AG10803 (cell line): ENCODE results near the gene SLC37A1.
A peak's percentile ranks its signal among the peaks of the same experiment; 100 is the strongest.

Experiments
- DNase-seq: peaks from one replicate; pipeline ENCODE4 v3.0.0; 2010; ENCODE audit warnings: low read depth
- H3K4me3 ChIP-seq: 2 replicates; pipeline ENCODE4 v1.5.1; 2011; ENCODE audit warnings: mild to moderate bottlenecking, low read length, control low read depth
- CTCF ChIP-seq: conservative IDR thresholded peaks from 2 replicates; pipeline ENCODE4 v1.5.1; 2011; ENCODE audit warnings: mild to moderate bottlenecking, low read length, control low read depth, inconsistent platforms

SLC37A1 gene

DNA sequence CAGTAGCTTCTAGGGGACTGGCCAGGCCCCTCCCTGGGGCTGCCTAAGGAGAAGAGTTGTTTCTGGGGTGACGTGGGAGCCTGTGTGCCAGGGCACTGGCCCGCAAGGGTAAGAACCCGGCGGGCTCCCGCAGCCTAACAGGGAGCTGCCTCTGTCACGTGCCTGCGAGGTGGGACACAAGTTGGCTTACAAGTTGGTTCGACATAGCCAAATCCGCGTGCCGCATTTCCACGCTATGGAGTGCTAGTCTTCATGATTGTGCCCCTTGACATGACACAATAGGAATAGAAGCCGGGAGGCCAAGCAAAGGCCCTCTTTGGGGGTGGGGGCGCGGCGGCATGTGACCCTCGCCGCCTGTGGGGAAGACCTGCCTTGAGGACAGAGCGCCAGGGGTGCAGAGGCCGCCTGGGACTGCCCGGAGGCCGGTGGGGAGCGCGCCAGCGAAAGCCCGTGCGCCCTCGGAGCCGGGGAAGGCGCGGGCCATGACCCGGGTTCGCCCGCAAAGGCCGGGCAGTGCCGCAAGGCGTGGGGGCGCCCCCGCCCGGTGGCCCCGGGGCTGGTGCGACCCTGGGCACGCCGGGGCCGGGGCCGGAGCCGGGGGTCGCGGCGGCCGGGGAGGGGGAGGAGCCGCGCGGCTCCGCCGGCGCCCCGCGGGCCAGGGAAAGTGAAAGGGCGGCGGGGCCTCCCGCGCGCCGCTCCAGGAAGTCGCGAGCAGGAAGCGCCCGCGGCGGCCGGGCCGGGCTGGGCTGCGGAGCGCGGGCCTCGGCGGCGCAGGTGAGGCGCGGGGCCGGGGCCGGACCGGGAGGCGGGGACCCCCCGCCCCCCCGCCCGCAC lies at the start of gene SLC37A1:
Gene SLC37A1 (plus strand): TSS at position 702 of the 834 bp plus-strand sequence. CDS start 4,603 bp downstream, outside the sequence.
- H3K4me3 ChIP-seq = peak within 1 kb of the TSS; percentile 46
- no peak for TF ChIP-seq CTCF
- no peak for DNase-seq

DNA sequence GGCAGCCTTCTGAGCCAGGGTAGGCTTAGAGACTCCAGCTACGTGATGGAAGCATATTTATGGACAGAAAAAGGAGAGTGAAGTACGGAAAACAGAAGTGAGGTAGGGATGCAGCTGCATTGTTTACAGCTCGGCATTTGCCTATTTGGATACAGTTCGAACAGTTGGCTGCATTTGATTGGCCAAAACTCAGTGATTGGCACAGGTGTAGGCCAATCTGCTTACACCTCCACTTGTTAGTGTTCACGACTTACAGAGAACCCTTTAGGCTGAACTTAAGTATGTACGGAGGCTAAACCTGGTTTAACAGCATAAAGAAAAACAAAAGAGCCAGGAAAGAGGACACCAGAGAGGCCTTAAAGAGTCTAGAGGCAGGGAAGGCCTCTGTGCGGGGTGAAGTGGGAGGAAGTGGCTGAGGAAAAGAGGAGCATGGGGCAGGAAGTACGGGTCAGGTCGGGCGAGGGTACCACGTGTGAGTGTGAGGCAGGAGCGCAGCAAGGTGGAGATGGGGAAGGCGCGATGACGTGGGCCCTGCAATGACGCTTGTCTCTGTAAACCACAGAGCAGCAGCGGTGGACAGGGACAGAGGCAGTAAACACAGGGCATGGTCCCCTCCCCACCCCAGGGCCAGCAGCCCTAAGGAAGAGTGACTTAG lies 49.7 kb upstream of the SLC37A1 start:
- no peak overlapping the region for H3K4me3 ChIP-seq
- peak; percentile 60 for DNase-seq
- no peak for TF ChIP-seq CTCF

DNA sequence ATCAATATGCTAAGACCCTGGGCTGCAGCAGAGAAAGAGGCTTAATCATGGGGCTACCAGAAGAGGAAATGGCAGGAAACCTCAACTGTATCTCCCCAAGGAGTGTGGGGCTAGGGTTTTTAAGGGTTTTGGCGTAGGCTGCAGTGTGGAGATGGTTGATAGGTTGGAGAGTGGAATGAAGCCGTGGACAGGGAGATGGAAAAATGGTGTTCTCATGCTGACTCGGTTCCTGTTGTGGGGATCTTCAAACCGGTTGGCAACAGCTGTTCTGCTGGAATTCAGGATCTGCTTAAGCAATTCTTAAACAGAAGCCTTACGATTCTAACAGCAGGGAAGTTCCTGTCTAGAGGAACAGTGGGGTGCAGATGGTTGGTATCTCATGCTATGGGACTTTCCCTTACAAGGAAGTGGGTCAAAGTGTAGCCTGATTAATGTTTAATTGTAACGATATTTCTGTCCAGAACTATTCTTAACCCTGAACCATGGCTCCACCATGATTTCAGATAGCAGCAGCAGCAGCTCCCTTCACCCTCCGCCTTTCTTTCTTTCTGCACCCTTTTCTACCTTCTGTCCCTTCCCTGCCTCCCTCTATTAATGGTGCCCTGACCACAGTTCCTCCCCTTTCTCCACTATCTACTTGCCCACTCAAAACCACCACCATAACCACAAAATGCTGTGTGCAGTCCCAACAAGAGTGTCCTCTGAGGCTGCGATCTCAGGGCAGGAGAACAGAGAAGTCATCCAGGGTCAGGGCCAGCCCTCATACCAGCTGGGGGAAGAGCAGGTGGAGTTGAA lies 48.4 kb upstream of the SLC37A1 start:
- no peak for DNase-seq
- no peak overlapping the region for H3K4me3 ChIP-seq
- no peak for TF ChIP-seq CTCF

- no peak for TF ChIP-seq CTCF
- DNase-seq = no peak
- H3K4me3 ChIP-seq = no peak overlapping the region
These were observed 47.9 kb upstream of the SLC37A1 start for GRCh38 chr21:42465803-42466127.

DNA sequence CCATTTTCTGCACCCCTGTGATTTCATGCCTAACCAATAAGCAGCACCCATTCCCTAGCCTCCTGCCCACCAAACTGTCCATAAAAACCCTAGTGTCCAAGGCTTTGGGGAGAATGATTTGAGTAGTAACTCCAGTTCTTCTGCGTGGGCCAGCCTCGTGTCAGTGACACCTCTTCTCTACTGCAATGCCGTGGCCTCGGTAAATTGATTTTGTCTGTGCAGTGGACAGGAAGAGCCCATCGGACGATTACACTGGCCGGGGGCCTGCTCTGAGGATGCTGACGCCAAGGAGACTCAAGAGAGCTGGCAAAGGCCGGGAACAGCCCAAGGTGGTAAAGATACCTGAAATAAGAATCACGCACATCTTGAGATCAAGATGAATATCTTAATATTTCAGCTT lies 47.0 kb upstream of the SLC37A1 start:
- H3K4me3 ChIP-seq = no peak overlapping the region
- no peak for TF ChIP-seq CTCF
- DNase-seq = no peak

DNA sequence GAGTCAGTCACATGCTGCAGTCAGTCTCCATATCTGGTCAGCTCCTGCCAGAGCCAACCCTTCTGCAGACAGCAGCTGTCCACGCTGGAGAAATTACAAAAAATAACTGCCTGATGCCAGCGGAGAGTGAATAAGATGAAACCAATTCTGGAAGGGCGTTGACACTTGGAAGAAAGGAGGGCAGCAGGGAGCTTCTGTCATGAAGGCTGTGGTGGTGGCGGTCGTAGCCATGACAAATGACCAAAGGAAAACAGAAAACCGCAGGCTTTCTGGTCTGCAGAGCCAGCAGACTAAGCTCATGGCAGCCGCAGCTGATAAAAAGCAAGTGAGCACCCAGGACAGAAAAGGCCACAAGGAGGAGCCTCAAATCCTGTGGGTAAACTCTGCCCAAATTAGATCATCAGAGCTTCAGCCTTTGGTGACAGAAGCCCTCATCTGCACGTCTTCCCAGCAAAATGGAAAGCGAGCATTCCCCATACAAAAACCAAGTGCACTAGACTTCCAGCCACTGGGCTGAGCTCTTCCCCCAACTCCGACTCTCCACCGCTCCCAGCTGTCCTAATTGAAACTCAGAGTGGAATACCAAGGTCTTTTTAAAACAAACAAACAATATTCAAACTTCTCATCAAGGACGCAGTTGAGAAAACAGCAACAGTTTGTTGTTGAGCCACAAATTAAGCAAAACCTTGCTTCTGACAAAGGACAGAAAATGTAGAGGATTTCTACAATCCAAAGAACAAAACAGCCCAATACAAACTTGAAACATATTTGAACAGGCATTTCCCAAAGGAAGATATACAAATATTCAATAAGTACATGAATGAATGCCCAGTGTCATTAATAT lies 46.3 kb upstream of the SLC37A1 start:
- H3K4me3 ChIP-seq = no peak overlapping the region
- peak; percentile 11 for DNase-seq

More for the DNA sequence above, 46.3 kb upstream of the SLC37A1 start:
- TF ChIP-seq CTCF = peak; percentile 35; the same call in 1 of the 2 replicates
